Neural cell (in vitro differentiated cells): ENCODE data around the gene MYO1D. TPM values are rescaled to one million over a fixed set of nuclear protein-coding genes. Genes with fewer than 3 reads are reported as not detected.

Experiments used
- H2AFZ ChIP-seq: fragments of 200-600, 300-800 bp; sonication (generic), shearing (Covaris generic); 2 replicates; pipeline ENCODE4 v1.6.0; 2014; ENCODE audit warnings: low read depth, mild to moderate bottlenecking, antibody characterized with exemption, low read length, moderate library complexity
- H3F3A ChIP-seq: fragments of 200-600 bp; shearing (Covaris generic); 2 replicates; pipeline ENCODE4 v1.6.1; 2016; ENCODE audit warnings: mild to moderate bottlenecking, moderate library complexity, mixed read lengths, antibody characterized with exemption, low read length; ENCODE audit not compliant: insufficient read depth, poor library complexity, severe bottlenecking
- H3K27ac ChIP-seq: fragments of 200-600, 300-800 bp; sonication (generic), shearing (Covaris generic); 2 replicates; pipeline ENCODE4 v1.5.1; 2014; ENCODE audit warnings: mild to moderate bottlenecking, low read length, moderate library complexity
- H3K27me3 ChIP-seq: fragments of 300-800, 200-600 bp; sonication (generic), shearing (Covaris generic); 2 replicates; pipeline ENCODE4 v1.6.0; 2014; ENCODE audit warnings: mild to moderate bottlenecking, low read depth, low read length, moderate library complexity; ENCODE audit not compliant: insufficient read depth
- H3K36me3 ChIP-seq: fragments of 300-800, 200-600 bp; sonication (generic), shearing (Covaris generic); 2 replicates; pipeline ENCODE4 v1.5.1; 2014; ENCODE audit warnings: mild to moderate bottlenecking, antibody characterized with exemption, low read length, moderate library complexity; ENCODE audit not compliant: insufficient read depth
- H3K4me2 ChIP-seq: fragments of 300-800, 200-600 bp; sonication (generic), shearing (Covaris generic); 2 replicates; pipeline ENCODE4 v1.6.0; 2014; ENCODE audit warnings: mild to moderate bottlenecking, low read length
- H3K4me3 ChIP-seq: fragments of 300-800, 200-600 bp; sonication (generic), shearing (Covaris generic); 2 replicates; pipeline ENCODE4 v1.5.1; 2014; ENCODE audit warnings: mild to moderate bottlenecking, low read length, moderate library complexity
- H3K79me2 ChIP-seq: fragments of 200-600 bp; shearing (Covaris generic); replicated peaks from 2 replicates; pipeline ENCODE4 v1.6.0; 2014; ENCODE audit warnings: mild to moderate bottlenecking, low read length, moderate library complexity; ENCODE audit not compliant: insufficient read depth
- H3K9ac ChIP-seq: fragments of 300-800, 200-600 bp; sonication (generic), shearing (Covaris generic); 2 replicates; pipeline ENCODE4 v1.6.1; 2016; ENCODE audit warnings: mild to moderate bottlenecking, low read length, mixed read lengths
- H3K9me2 ChIP-seq: fragments of 200-600 bp; shearing (Covaris generic); 2 replicates; pipeline ENCODE4 v1.6.1; 2016; ENCODE audit warnings: mild to moderate bottlenecking, low read length, mixed read lengths; ENCODE audit not compliant: insufficient read depth
- H3K9me3 ChIP-seq: fragments of 200-600, 300-800 bp; sonication (generic), shearing (Covaris generic); 2 replicates; pipeline ENCODE4 v1.6.1; 2016; ENCODE audit warnings: mild to moderate bottlenecking, mixed run types, low read length, moderate library complexity, mixed read lengths
- H4K20me1 ChIP-seq: fragments of 200-600 bp; shearing (Covaris generic); 2 replicates; pipeline ENCODE4 v1.6.1; 2016; ENCODE audit warnings: mild to moderate bottlenecking, mixed run types; ENCODE audit not compliant: insufficient read depth
- CTCF ChIP-seq: fragments of 450-650 bp; IDR thresholded peaks from 2 replicates; pipeline ENCODE4 v1.5.1; 2014; ENCODE audit warnings: antibody characterized with exemption, mild to moderate bottlenecking, moderate library complexity; ENCODE audit not compliant: poor library complexity, severe bottlenecking
- EP300 ChIP-seq: fragments of 450-650 bp; conservative IDR thresholded peaks from 2 replicates; pipeline ENCODE4 v1.6.1; 2014; ENCODE audit warnings: antibody characterized with exemption, mild to moderate bottlenecking, moderate library complexity; ENCODE audit not compliant: poor library complexity, severe bottlenecking
- EZH2 ChIP-seq: fragments of 200-600, 300-800 bp; shearing (Covaris generic), sonication (generic); IDR thresholded peaks from 2 replicates; pipeline ENCODE4 v1.6.1; 2014; ENCODE audit warnings: antibody characterized with exemption, low read length, borderline replicate concordance, mild to moderate bottlenecking; ENCODE audit not compliant: insufficient read depth, poor library complexity, severe bottlenecking
- MXI1 ChIP-seq: fragments of 450-650 bp; conservative IDR thresholded peaks from 2 replicates; pipeline ENCODE4 v1.6.1; 2014; ENCODE audit warnings: antibody characterized with exemption, mild to moderate bottlenecking; ENCODE audit not compliant: poor library complexity, severe bottlenecking
- POLR2AphosphoS5 ChIP-seq: IDR thresholded peaks from 2 replicates; pipeline ENCODE4 v1.6.1; 2012
- RAD21 ChIP-seq: fragments of 450-650 bp; conservative IDR thresholded peaks from 2 replicates; pipeline ENCODE4 v1.6.1; 2014; ENCODE audit warnings: antibody characterized with exemption, mild to moderate bottlenecking, moderate library complexity
- REST ChIP-seq: IDR thresholded peaks from 2 replicates; pipeline ENCODE4 v1.6.1; 2012; ENCODE audit warnings: borderline replicate concordance
- SMC3 ChIP-seq: fragments of 450-650 bp; conservative IDR thresholded peaks from 2 replicates; pipeline ENCODE4 v1.6.1; 2014; ENCODE audit warnings: antibody characterized with exemption, mild to moderate bottlenecking, moderate library complexity; ENCODE audit not compliant: poor library complexity
- TAF1 ChIP-seq: IDR thresholded peaks from 2 replicates; pipeline ENCODE4 v1.6.1; 2012; ENCODE audit warnings: low read depth
- polyA plus RNA-seq: library from polyadenylated mRNA; depleted of rRNA; stranded (reverse); fragments of >200 nt; gene quantifications from 2 replicates; pipeline ENCODE4 v1.2.3, GENCODE V29; 2014

Gene MYO1D
- polyA plus RNA-seq, 1 donor from 2014 or later, result 10.7 TPM

- no peak overlapping the region for H3K27ac ChIP-seq
- no peaks in the 10 kb centered on the region for H3K36me3 ChIP-seq
- no peak for TF ChIP-seq SMC3
- no peak for TF ChIP-seq REST
- TF ChIP-seq RAD21, result no peak
- no peak for TF ChIP-seq MXI1
Measured at GRCh38 chr17:32551186-32551955, 325.6 kb downstream of the MYO1D start.

GRCh38 chr17:32549559-32549958 is 327.4 kb downstream of the MYO1D start:
- H2AFZ ChIP-seq, result no peak overlapping the region
- peak overlapping the region; percentile 25 for H3K27ac ChIP-seq
- no peaks in the 10 kb centered on the region for H4K20me1 ChIP-seq
- no peak overlapping the region for H3K4me3 ChIP-seq
- H3K4me2 ChIP-seq, result no peak overlapping the region
- H3K27me3 ChIP-seq, result no peaks in the 10 kb centered on the region
- no peak overlapping the region for H3K9ac ChIP-seq
- no peaks in the 10 kb centered on the region for H3K9me2 ChIP-seq
- no peaks in the 10 kb centered on the region for H3K79me2 ChIP-seq
- H3K36me3 ChIP-seq, result no peaks in the 10 kb centered on the region
- H3F3A ChIP-seq, result peaks cover 7% of the 10 kb centered on the region
- H3K9me3 ChIP-seq, result no peaks in the 10 kb centered on the region
- no peak for TF ChIP-seq TAF1

More at GRCh38 chr17:32551186-32551955, 325.6 kb downstream of the MYO1D start:
- no peaks in the 10 kb centered on the region for H3K79me2 ChIP-seq
- H3K27me3 ChIP-seq, result no peaks in the 10 kb centered on the region
- H3K9me3 ChIP-seq, result no peaks in the 10 kb centered on the region
- H3K4me2 ChIP-seq, result no peak overlapping the region
- no peak overlapping the region for H2AFZ ChIP-seq
- H3K4me3 ChIP-seq, result no peak overlapping the region
- peaks cover 7% of the 10 kb centered on the region for H3F3A ChIP-seq
- H4K20me1 ChIP-seq, result no peaks in the 10 kb centered on the region
- no peak overlapping the region for H3K9ac ChIP-seq
- H3K9me2 ChIP-seq, result no peaks in the 10 kb centered on the region

- Histone ChIP-seq H3K27ac (peak overlapping the region; percentile 99), H3K79me2 (no peaks in the 10 kb centered on the region), H3F3A (peaks cover 7% of the 10 kb centered on the region), H3K27me3 (no peaks in the 10 kb centered on the region), H3K9me2 (no peaks in the 10 kb centered on the region), H2AFZ (no peak overlapping the region), H3K4me2 (peak overlapping the region; percentile 91), H3K4me3 (peak overlapping the region; percentile 58), H3K9ac (peak overlapping the region; percentile 84), H3K36me3 (no peaks in the 10 kb centered on the region), H4K20me1 (no peaks in the 10 kb centered on the region), H3K9me3 (no peaks in the 10 kb centered on the region)
- TF ChIP-seq EP300 (peak; percentile 98), MXI1 (peak; percentile 73), RAD21 (peak; percentile 57), CTCF (peak; percentile 24), SMC3 (peak; percentile 60), POLR2AphosphoS5 (peak; percentile 97), TAF1 (peak; percentile 77), REST (peak; percentile 99), EZH2 (no peak)
Measured at GRCh38 chr17:32546031-32546444, 330.9 kb downstream of the MYO1D start.
